ENCODE results near the gene PNO1. TPM values are rescaled to one million over a fixed set of nuclear protein-coding genes. Genes with fewer than 3 reads are reported as not detected.

PNO1 gene
- total and polyA plus RNA-seq, 10 of the 15 experiments (the other 5 are each of a cell fraction or from before 2014, with no cell fraction given), result 9.7 to 60.2 (median 30.3) TPM

DNA sequence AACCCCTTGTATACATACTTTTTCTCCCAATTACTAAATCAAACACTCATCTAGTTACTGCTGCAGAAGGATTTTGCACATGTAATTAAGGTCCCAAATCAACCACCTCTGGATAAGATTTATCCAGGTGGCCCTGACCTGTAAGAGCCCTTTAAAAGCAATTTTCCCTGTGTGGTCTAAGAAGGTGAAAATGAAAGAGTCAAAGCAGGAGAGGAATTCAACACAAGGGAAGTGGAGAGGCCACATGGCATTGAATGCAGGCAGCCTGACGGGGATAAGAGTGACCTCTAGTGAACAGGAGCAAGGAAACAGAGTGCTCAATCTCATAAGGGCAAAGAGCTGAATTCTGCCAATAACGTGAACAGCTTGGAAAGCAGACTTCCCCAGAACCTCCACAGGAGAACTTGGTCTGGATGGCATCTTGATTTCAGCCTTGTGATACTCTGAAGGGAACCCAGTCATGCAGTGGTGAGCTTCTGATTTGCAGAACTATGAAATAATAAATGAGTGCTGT lies 67.5 kb downstream of the PNO1 start (continued):
- TF ChIP-seq CHD2 (IDR thresholded peaks at IDR 0.05; ENCODE audit: borderline replicate concordance, low read depth, low read length) (no peak), STAT1 (conservative IDR thresholded peaks at IDR 0.05) (no peak), JUNB (IDR thresholded peaks at IDR 0.05) (no peak), ASH2L (IDR thresholded peaks at IDR 0.05; ENCODE audit: borderline replicate concordance, low read depth) (no peak), CBFB (IDR thresholded peaks at IDR 0.05; ENCODE audit: low read depth) (no peak), CEBPB (IDR thresholded peaks at IDR 0.05; ENCODE audit: borderline replicate concordance in 1 of 2, low read depth in 2 of 2, low read length in 2 of 2) (no peak), CREB1 (IDR thresholded peaks at IDR 0.05; ENCODE audit: low read depth) (no peak), POLR2AphosphoS5 (IDR thresholded peaks at IDR 0.05; ENCODE audit: low read length) (no peak), SIX5 (IDR thresholded peaks at IDR 0.05; ENCODE audit: low read depth, low read length, severe bottlenecking) (no peak), NFIC (IDR thresholded peaks at IDR 0.05; ENCODE audit: low read depth, low read length) (no peak), SMC3 (IDR thresholded peaks at IDR 0.05; ENCODE audit: borderline replicate concordance, low read length) (peak; percentile 74; the same call in 1 of the 2 replicates), RFX5 (IDR thresholded peaks at IDR 0.05; ENCODE audit: low read depth, low read length) (no peak), IKZF2 (IDR thresholded peaks at IDR 0.05) (peak in 1 of 2 experiments; percentile 35; a peak in 1 of 4 replicates), MXI1 (IDR thresholded peaks at IDR 0.05; ENCODE audit: low read depth, low read length) (no peak; the same call in 1 of the 2 replicates)
- TF ChIP-seq, protein P1, sequence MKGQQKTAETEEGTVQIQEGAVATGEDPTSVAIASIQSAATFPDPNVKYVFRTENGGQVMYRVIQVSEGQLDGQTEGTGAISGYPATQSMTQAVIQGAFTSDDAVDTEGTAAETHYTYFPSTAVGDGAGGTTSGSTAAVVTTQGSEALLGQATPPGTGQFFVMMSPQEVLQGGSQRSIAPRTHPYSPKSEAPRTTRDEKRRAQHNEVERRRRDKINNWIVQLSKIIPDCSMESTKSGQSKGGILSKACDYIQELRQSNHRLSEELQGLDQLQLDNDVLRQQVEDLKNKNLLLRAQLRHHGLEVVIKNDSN (IDR thresholded peaks at IDR 0.05; ENCODE audit: borderline replicate concordance, extremely low read length, insufficient read depth, low read depth, low read length), result no peak
- TF ChIP-seq, protein P2, sequence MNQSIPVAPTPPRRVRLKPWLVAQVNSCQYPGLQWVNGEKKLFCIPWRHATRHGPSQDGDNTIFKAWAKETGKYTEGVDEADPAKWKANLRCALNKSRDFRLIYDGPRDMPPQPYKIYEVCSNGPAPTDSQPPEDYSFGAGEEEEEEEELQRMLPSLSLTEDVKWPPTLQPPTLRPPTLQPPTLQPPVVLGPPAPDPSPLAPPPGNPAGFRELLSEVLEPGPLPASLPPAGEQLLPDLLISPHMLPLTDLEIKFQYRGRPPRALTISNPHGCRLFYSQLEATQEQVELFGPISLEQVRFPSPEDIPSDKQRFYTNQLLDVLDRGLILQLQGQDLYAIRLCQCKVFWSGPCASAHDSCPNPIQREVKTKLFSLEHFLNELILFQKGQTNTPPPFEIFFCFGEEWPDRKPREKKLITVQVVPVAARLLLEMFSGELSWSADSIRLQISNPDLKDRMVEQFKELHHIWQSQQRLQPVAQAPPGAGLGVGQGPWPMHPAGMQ (IDR thresholded peaks at IDR 0.05; ENCODE audit: borderline replicate concordance), result no peak
- TF ChIP-seq, protein P3, sequence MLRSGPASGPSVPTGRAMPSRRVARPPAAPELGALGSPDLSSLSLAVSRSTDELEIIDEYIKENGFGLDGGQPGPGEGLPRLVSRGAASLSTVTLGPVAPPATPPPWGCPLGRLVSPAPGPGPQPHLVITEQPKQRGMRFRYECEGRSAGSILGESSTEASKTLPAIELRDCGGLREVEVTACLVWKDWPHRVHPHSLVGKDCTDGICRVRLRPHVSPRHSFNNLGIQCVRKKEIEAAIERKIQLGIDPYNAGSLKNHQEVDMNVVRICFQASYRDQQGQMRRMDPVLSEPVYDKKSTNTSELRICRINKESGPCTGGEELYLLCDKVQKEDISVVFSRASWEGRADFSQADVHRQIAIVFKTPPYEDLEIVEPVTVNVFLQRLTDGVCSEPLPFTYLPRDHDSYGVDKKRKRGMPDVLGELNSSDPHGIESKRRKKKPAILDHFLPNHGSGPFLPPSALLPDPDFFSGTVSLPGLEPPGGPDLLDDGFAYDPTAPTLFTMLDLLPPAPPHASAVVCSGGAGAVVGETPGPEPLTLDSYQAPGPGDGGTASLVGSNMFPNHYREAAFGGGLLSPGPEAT (IDR thresholded peaks at IDR 0.05; ENCODE audit: low read depth), result no peak
- TF ChIP-seq, protein P4, sequence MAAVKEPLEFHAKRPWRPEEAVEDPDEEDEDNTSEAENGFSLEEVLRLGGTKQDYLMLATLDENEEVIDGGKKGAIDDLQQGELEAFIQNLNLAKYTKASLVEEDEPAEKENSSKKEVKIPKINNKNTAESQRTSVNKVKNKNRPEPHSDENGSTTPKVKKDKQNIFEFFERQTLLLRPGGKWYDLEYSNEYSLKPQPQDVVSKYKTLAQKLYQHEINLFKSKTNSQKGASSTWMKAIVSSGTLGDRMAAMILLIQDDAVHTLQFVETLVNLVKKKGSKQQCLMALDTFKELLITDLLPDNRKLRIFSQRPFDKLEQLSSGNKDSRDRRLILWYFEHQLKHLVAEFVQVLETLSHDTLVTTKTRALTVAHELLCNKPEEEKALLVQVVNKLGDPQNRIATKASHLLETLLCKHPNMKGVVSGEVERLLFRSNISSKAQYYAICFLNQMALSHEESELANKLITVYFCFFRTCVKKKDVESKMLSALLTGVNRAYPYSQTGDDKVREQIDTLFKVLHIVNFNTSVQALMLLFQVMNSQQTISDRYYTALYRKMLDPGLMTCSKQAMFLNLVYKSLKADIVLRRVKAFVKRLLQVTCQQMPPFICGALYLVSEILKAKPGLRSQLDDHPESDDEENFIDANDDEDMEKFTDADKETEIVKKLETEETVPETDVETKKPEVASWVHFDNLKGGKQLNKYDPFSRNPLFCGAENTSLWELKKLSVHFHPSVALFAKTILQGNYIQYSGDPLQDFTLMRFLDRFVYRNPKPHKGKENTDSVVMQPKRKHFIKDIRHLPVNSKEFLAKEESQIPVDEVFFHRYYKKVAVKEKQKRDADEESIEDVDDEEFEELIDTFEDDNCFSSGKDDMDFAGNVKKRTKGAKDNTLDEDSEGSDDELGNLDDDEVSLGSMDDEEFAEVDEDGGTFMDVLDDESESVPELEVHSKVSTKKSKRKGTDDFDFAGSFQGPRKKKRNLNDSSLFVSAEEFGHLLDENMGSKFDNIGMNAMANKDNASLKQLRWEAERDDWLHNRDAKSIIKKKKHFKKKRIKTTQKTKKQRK (IDR thresholded peaks at IDR 0.05; ENCODE audit: low read depth, low read length), result no peak

Measured in GM12878 (cell line).